Right atrium auricular region (tissue), 2 donors: ENCODE results near the gene CST5. TPM values are rescaled to one million over a fixed set of nuclear protein-coding genes. Genes with fewer than 3 reads are reported as not detected.
"Not testable (repeated sequence)": the region's sequence is repeated elsewhere in the genome, so short reads cannot be mapped to it uniquely, and the experiment has no call there.

Experiments used
- DNase-seq: peaks from one replicate; pipeline ENCODE4 v3.0.0-alpha.2; 2019; ENCODE audit warnings: low spot score
- H3K27ac ChIP-seq, 2 donors: fragments of 200-600 bp; sonication (generic); 1 replicate in 1 of 2; 2 replicates in 1 of 2; pipeline ENCODE4 v1.5.1; 2016 to 2019
- H3K27me3 ChIP-seq, 2 donors: fragments of 200-600 bp; sonication (generic); one replicate each; pipeline versions ENCODE4 v1.5.1 to v1.6.0; 2017 to 2019
- H3K36me3 ChIP-seq: fragments of 200-600 bp; sonication (generic); one replicate; pipeline ENCODE4 v1.5.1; 2016
- H3K4me1 ChIP-seq, 2 donors: fragments of 200-600 bp; sonication (generic); one replicate each; pipeline versions ENCODE4 v1.5.1 to v1.6.0; 2017 to 2019
- H3K4me3 ChIP-seq, 2 donors: fragments of 200-600 bp; sonication (generic); 1 replicate in 1 of 2; 2 replicates in 1 of 2; pipeline ENCODE4 v1.5.1; 2017 to 2019; ENCODE audit warnings: mild to moderate bottlenecking in 1 of 2, moderate library complexity in 1 of 2
- H3K9me3 ChIP-seq, 2 donors: fragments of 200-600 bp; sonication (generic); one replicate each; pipeline ENCODE4 v1.5.1; 2019
- total RNA-seq, 2 donors: library from RNA; depleted of rRNA; stranded (reverse); fragments of >200 nt; gene quantifications; one replicate each; pipeline ENCODE4 v1.1.0, GENCODE V29; 2016
- TF ChIP-seq, protein P1 (sequence below), 2 donors: fragments of 200-600 bp; sonication (generic); IDR thresholded peaks; one replicate each; pipeline ENCODE4 v1.5.1; 2019; ENCODE audit warnings: antibody characterized with exemption in 2 of 2

The CST5 gene
- total RNA-seq, 2 donors from 2014 or later = not detected

DNA sequence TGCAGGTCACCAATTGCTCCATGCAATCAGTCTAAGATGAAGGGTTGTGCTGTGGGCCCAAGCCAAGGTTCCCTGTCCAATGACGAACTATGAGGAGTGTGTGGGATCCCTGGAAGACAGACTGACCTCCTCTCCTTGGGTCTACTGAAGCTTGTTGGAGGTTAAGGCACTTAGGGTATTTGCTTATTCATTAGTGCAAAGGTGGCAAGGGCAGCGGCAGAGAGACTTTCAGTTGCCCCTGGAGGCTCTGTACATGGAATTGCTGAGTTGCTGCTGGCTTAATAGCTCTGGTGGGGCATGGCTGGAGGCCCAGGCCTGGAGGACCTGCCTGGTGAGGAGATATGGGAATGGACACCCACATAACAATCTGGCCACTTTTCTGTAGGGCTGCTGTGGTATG, 29.8 kb upstream of the CST5 start:
- no peaks in the 10 kb centered on the region for H3K36me3 ChIP-seq
- no peak for DNase-seq
- peaks cover 0 to 11% of the 10 kb centered on the region in 2 donors for H3K9me3 ChIP-seq
- H3K4me3 ChIP-seq = no peak overlapping the region
- TF ChIP-seq, protein P1, sequence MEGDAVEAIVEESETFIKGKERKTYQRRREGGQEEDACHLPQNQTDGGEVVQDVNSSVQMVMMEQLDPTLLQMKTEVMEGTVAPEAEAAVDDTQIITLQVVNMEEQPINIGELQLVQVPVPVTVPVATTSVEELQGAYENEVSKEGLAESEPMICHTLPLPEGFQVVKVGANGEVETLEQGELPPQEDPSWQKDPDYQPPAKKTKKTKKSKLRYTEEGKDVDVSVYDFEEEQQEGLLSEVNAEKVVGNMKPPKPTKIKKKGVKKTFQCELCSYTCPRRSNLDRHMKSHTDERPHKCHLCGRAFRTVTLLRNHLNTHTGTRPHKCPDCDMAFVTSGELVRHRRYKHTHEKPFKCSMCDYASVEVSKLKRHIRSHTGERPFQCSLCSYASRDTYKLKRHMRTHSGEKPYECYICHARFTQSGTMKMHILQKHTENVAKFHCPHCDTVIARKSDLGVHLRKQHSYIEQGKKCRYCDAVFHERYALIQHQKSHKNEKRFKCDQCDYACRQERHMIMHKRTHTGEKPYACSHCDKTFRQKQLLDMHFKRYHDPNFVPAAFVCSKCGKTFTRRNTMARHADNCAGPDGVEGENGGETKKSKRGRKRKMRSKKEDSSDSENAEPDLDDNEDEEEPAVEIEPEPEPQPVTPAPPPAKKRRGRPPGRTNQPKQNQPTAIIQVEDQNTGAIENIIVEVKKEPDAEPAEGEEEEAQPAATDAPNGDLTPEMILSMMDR (IDR thresholded peaks at IDR 0.05) = no peak
- H3K27ac ChIP-seq = no peak overlapping the region
- H3K4me1 ChIP-seq = no peaks in the 10 kb centered on the region
- no peaks in the 10 kb centered on the region for H3K27me3 ChIP-seq

DNA sequence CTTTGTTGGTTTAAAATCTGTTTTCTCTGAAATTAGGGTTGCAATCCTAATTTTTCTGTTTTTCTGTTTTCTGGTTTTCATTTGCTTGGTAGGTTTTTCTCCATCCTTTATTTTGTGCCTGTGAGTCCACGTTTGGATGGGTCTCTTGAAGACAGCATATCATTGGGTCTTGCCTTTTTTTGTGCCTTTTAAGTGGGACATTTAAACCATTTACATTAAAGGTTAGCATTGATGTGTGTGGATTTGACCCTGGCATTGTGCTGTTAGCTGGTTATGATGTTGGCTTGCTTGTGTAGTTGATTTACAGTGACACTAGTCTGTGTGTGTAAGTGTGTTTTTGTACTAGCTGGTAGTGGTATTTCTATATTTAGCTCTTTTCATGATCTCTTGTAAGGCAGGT, 28.0 kb upstream of the CST5 start:
- H3K27ac ChIP-seq = no peak overlapping the region
- no peaks in the 10 kb centered on the region for H3K36me3 ChIP-seq
- TF ChIP-seq, protein P1 (IDR thresholded peaks at IDR 0.05) = no peak
- no peaks in the 10 kb centered on the region for H3K27me3 ChIP-seq
- H3K4me1 ChIP-seq = no peaks in the 10 kb centered on the region
- peaks cover 0 to 11% of the 10 kb centered on the region in 2 donors for H3K9me3 ChIP-seq
- no peak for DNase-seq
- H3K4me3 ChIP-seq = no peak overlapping the region

DNA sequence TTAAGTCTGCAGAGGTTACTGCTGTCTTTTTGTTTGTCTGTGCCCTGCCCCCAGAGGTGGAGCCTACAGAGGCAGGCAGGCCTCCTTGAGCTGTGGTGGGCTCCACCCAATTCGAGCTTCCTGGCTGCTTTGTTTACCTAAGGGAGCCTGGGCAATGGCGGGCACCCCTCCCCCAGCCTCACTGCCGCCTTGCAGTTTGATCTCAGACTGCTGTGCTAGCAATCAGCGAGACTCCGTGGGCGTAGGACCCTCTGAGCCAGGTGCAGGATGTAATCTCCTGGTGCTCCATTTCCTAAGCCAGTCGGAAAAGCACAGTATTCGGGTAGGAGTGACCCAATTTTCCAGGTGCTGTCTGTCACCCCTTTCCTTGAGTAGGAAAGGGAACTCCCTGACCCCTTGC, 22.8 kb upstream of the CST5 start:
- not testable (repeated sequence) for DNase-seq, H3K36me3 ChIP-seq, H3K27me3 ChIP-seq, H3K4me1 ChIP-seq, H3K9me3 ChIP-seq, H3K27ac ChIP-seq, H3K4me3 ChIP-seq

DNA sequence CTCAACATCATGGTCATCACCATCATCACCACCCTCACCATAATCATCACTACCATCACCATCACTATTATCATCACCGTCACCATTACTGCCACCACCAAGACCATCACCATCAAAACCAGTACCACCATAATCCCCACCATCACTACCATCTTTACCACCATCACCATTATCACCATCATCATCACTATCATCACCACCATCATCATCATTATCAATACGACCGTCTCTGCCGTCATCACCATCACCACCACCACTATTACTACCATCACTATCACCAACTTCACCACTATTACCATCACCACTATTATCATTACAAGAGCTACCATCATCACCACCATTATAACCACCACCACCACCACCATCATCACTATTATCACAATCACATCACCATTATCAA, 11.3 kb upstream of the CST5 start:
- H3K36me3 ChIP-seq, H3K27ac ChIP-seq, DNase-seq, H3K4me1 ChIP-seq, H3K4me3 ChIP-seq, H3K9me3 ChIP-seq, H3K27me3 ChIP-seq: not testable (repeated sequence)

DNA sequence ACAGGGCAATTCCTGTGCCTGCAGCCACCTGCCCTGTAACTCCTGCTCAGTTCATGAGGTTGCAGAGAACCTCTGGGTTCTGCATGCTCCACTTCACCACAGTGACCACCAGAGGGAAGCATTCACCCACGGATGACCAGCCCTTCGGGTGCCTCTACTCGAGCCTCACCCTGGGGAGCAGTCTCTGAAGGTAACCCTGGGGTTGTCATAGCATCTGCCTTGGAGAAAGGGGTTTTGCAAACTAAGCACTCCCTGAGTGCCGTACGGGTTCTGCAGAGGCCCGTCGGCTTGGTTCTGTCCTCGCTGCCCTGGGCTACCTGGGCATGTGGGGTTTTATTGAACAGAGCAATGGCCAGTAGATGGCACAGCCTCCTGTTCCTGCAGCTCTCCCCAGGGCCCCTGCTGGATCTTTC, 10.2 kb upstream of the CST5 start:
- no peaks in the 10 kb centered on the region for H3K27me3 ChIP-seq
- no peaks in the 10 kb centered on the region for H3K36me3 ChIP-seq
- DNase-seq = no peak
- H3K27ac ChIP-seq = no peak overlapping the region
- no peaks in the 10 kb centered on the region for H3K4me1 ChIP-seq
- TF ChIP-seq, protein P1 (IDR thresholded peaks at IDR 0.05) = peak; percentile 47 to 78
- no peak overlapping the region for H3K4me3 ChIP-seq
- no peaks in the 10 kb centered on the region for H3K9me3 ChIP-seq

DNA sequence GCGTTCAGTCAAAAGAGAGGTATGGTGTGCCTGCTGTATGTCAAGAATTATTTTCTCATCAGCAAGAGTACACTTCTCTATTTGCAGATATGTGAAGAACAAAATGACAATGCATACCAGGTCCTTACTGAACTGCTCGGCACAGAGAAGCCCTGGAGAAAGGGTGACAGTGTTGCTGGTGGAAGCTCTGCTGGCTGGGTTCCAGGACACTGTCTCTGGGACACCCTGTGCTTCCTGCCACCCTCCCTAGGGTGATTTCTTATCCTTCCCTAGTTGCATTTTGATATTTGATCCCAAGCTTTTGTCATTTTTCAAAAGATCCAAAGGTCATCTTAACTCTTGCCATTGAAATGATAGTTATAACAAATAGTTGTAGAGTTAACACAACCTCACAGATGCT, 8.3 kb upstream of the CST5 start:
- Histone ChIP-seq H3K27me3 (no peaks in the 10 kb centered on the region), H3K27ac (no peak overlapping the region), H3K9me3 (no peaks in the 10 kb centered on the region), H3K36me3 (no peaks in the 10 kb centered on the region), H3K4me3 (no peak overlapping the region), H3K4me1 (no peaks in the 10 kb centered on the region)
- TF ChIP-seq, protein P1 (IDR thresholded peaks at IDR 0.05) = no peak
- DNase-seq = no peak

DNA sequence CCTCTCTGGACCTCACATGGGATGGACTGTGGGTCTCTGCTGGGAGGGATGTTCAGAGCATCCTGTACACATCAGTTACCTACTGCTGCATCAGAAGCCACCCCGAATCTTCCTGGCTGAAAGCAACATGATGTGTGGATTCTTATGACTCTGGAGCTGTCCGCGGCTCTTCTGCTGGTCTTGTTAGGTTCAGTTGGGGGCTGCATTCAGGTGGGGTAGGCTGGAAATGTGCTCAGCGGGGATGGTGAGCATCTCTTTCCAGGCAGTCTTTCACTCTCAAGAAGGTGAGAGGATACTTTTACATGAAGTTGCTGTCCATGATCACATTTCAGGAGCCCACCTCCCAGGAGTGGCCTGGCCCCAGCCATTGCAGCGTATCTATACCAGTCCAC, 5.2 kb upstream of the CST5 start:
- TF ChIP-seq, protein P1 (IDR thresholded peaks at IDR 0.05) = no peak
- no peaks in the 10 kb centered on the region for H3K4me1 ChIP-seq
- no peaks in the 10 kb centered on the region for H3K9me3 ChIP-seq
- H3K27ac ChIP-seq = no peak overlapping the region
- DNase-seq = no peak
- H3K4me3 ChIP-seq = no peak overlapping the region
- no peaks in the 10 kb centered on the region for H3K27me3 ChIP-seq
- no peaks in the 10 kb centered on the region for H3K36me3 ChIP-seq
